ENCODE measurements around the gene SUPT4H1. TPM values are rescaled to one million over a fixed set of nuclear protein-coding genes. Genes with fewer than 3 reads are reported as not detected.

The SUPT4H1 gene
- total RNA-seq, 1 donor from 2014 or later: 82.1 TPM

GRCh38 chr17:58377661-58378060, 25.7 kb upstream of the SUPT4H1 start:
- no peaks in the 10 kb centered on the region for H3K36me3 Mint-ChIP-seq (ENCODE audit: unreplicated experiment)
- H3K27me3 Mint-ChIP-seq (ENCODE audit: unreplicated experiment): no peaks in the 10 kb centered on the region
- TF ChIP-seq CTCF (IDR thresholded peaks at IDR 0.05; ENCODE audit: partially characterized antibody, unreplicated experiment): no peak
- DNase-seq: no peak
- H3K4me1 Mint-ChIP-seq (ENCODE audit: low read depth, unreplicated experiment): peaks cover 5% of the 10 kb centered on the region
- H3K4me3 Mint-ChIP-seq (ENCODE audit: unreplicated experiment): no peak overlapping the region
- H3K27ac Mint-ChIP-seq (ENCODE audit: unreplicated experiment): no peak overlapping the region
- H3K9me3 Mint-ChIP-seq (ENCODE audit: unreplicated experiment): no peaks in the 10 kb centered on the region

- Mint-ChIP-seq H3K27ac (ENCODE audit: unreplicated experiment) (no peak overlapping the region), H3K9me3 (ENCODE audit: unreplicated experiment) (no peaks in the 10 kb centered on the region), H3K27me3 (ENCODE audit: unreplicated experiment) (no peaks in the 10 kb centered on the region), H3K4me3 (ENCODE audit: unreplicated experiment) (no peak overlapping the region), H3K4me1 (ENCODE audit: low read depth, unreplicated experiment) (peaks cover 5% of the 10 kb centered on the region), H3K36me3 (ENCODE audit: unreplicated experiment) (no peaks in the 10 kb centered on the region)
- no peak for TF ChIP-seq CTCF (IDR thresholded peaks at IDR 0.05; ENCODE audit: partially characterized antibody, unreplicated experiment)
- no peak for DNase-seq
Observed at GRCh38 chr17:58377093-58377601, 25.1 kb upstream of the SUPT4H1 start.

- no peak overlapping the region for H3K4me3 Mint-ChIP-seq (ENCODE audit: unreplicated experiment)
- DNase-seq: no peak
- peaks cover 10% of the 10 kb centered on the region for H3K4me1 Mint-ChIP-seq (ENCODE audit: low read depth, unreplicated experiment)
- no peak for TF ChIP-seq CTCF (IDR thresholded peaks at IDR 0.05; ENCODE audit: partially characterized antibody, unreplicated experiment)
- no peaks in the 10 kb centered on the region for H3K27me3 Mint-ChIP-seq (ENCODE audit: unreplicated experiment)
- H3K27ac Mint-ChIP-seq (ENCODE audit: unreplicated experiment): no peak overlapping the region
- no peaks in the 10 kb centered on the region for H3K9me3 Mint-ChIP-seq (ENCODE audit: unreplicated experiment)
- no peaks in the 10 kb centered on the region for H3K36me3 Mint-ChIP-seq (ENCODE audit: unreplicated experiment)
Observed at GRCh38 chr17:58376472-58377000, 24.5 kb upstream of the SUPT4H1 start.

- Mint-ChIP-seq H3K4me3 (ENCODE audit: unreplicated experiment) (no peak overlapping the region), H3K4me1 (ENCODE audit: low read depth, unreplicated experiment) (peaks cover 9% of the 10 kb centered on the region), H3K36me3 (ENCODE audit: unreplicated experiment) (no peaks in the 10 kb centered on the region), H3K27ac (ENCODE audit: unreplicated experiment) (no peak overlapping the region), H3K9me3 (ENCODE audit: unreplicated experiment) (no peaks in the 10 kb centered on the region), H3K27me3 (ENCODE audit: unreplicated experiment) (no peaks in the 10 kb centered on the region)
- no peak for TF ChIP-seq CTCF (IDR thresholded peaks at IDR 0.05; ENCODE audit: partially characterized antibody, unreplicated experiment)
- DNase-seq: no peak
Observed at GRCh38 chr17:58375811-58376210, 23.8 kb upstream of the SUPT4H1 start.

GRCh38 chr17:58375256-58375655, 23.3 kb upstream of the SUPT4H1 start:
- no peak for TF ChIP-seq CTCF (IDR thresholded peaks at IDR 0.05; ENCODE audit: partially characterized antibody, unreplicated experiment)
- no peak overlapping the region for H3K27ac Mint-ChIP-seq (ENCODE audit: unreplicated experiment)
- H3K4me1 Mint-ChIP-seq (ENCODE audit: low read depth, unreplicated experiment): peaks cover 9% of the 10 kb centered on the region
- H3K9me3 Mint-ChIP-seq (ENCODE audit: unreplicated experiment): no peaks in the 10 kb centered on the region
- H3K4me3 Mint-ChIP-seq (ENCODE audit: unreplicated experiment): no peak overlapping the region
- no peaks in the 10 kb centered on the region for H3K36me3 Mint-ChIP-seq (ENCODE audit: unreplicated experiment)
- no peaks in the 10 kb centered on the region for H3K27me3 Mint-ChIP-seq (ENCODE audit: unreplicated experiment)
- DNase-seq: no peak

All from glutamatergic neuron (in vitro differentiated cells).